HUES64 (cell line): Measurements from ENCODE around the gene OPCML.

Experiments
- H3K27ac ChIP-seq: 2 replicates; pipeline ENCODE4 v1.7.0; 2013; ENCODE audit warnings: low read depth, low read length, inconsistent platforms
- H3K27me3 ChIP-seq: 2 replicates; pipeline ENCODE4 v1.6.1; 2013; ENCODE audit warnings: mild to moderate bottlenecking, low read length; ENCODE audit not compliant: insufficient read depth
- H3K36me3 ChIP-seq: 2 replicates; pipeline ENCODE4 v1.6.1; 2013; ENCODE audit warnings: mild to moderate bottlenecking, low read length; ENCODE audit not compliant: insufficient read depth
- H3K4me1 ChIP-seq: 2 replicates; pipeline ENCODE4 v1.6.1; 2013; ENCODE audit warnings: mild to moderate bottlenecking, low read length, moderate library complexity; ENCODE audit not compliant: insufficient read depth
- H3K4me3 ChIP-seq: 2 replicates; pipeline ENCODE4 v1.5.1; 2013; ENCODE audit warnings: mild to moderate bottlenecking, low read length, moderate library complexity
- H3K9ac ChIP-seq: 2 replicates; pipeline ENCODE4 v1.6.1; 2013; ENCODE audit warnings: mild to moderate bottlenecking, low read depth, low read length
- H3K9me3 ChIP-seq: 2 replicates; pipeline ENCODE4 v1.6.1; 2013; ENCODE audit warnings: low read depth, low read length; ENCODE audit not compliant: insufficient read depth
- WGBS: fragments of 150-250, 120-280 bp; methylation state at CpG from one replicate; pipeline ENCODE4 v1.1.7; 2013; ENCODE audit warnings: missing lambda C conversion rate; 5-methylcytosine and 5-hydroxymethylcytosine counted together

OPCML gene

DNA sequence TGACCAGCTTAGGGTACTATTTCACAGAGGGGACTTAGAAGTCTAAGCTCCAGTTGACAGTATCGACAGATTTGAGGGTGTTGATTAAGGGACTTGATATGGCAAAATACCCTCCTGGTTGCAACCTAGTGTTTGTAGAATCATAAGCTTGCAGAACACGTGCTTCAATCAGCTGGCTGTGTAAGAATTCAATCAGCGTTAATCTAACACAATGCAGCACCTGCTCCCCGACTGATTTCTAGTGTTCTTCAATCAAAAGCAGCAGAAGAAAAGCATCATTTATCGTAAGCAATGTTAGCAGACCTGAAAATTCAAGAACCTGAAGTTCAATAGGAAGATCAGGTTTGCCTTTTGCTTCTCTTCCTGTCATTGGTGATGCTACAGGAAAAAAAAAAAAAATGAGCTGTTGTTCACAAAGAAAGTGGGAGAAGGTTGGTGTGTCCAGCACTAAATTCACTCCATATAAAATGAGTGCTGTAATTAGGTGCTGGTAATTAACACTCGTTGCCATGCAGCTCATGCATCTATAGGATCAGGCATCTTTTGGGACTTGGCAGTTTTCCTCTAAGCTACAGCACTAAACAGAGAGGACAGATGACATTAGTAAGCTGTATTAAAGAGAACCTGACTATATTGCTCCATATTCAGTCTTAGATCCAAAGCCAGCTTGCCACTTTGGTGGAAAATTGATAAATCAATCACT, 840.3 kb downstream of the OPCML start:
- H3K27ac ChIP-seq, result no peak overlapping the region
- 95% methylated on average over 6 of the region's 6 CpGs for WGBS

DNA sequence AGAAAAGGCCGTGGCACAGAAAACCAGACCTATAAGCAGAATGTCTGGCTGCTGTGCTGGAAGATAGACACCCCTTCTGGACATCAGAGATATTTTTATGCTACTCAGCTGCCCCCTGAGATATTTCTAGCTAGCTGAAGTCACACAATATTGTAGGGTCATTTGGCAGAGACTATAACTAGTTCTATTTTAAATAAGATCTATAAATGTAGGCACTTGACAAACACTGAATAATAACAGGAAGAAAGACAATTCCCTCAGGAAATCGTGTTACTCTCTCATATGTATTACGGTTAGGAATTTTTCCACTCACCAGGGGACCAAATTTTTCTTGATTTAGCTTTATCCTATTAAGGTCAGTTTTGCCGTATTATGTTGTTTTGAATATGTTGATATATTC, 845.4 kb downstream of the OPCML start:
- whole genome bisulfite sequencing, result 93% methylated on average over 4 of the region's 4 CpGs
- Histone ChIP-seq H3K9me3 (no peaks in the 10 kb centered on the region), H3K36me3 (no peaks in the 10 kb centered on the region), H3K4me1 (peaks cover 7% of the 10 kb centered on the region; the same call in 1 of the 2 replicates), H3K9ac (no peak overlapping the region), H3K27ac (no peak overlapping the region), H3K4me3 (no peak overlapping the region), H3K27me3 (no peaks in the 10 kb centered on the region)

More for the DNA sequence above, 840.3 kb downstream of the OPCML start:
- no peaks in the 10 kb centered on the region for H3K27me3 ChIP-seq
- H3K4me3 ChIP-seq, result no peak overlapping the region
- peaks cover 7% of the 10 kb centered on the region; the same call in 1 of the 2 replicates for H3K4me1 ChIP-seq
- H3K36me3 ChIP-seq, result no peaks in the 10 kb centered on the region
- no peaks in the 10 kb centered on the region for H3K9me3 ChIP-seq
- H3K9ac ChIP-seq, result no peak overlapping the region

DNA sequence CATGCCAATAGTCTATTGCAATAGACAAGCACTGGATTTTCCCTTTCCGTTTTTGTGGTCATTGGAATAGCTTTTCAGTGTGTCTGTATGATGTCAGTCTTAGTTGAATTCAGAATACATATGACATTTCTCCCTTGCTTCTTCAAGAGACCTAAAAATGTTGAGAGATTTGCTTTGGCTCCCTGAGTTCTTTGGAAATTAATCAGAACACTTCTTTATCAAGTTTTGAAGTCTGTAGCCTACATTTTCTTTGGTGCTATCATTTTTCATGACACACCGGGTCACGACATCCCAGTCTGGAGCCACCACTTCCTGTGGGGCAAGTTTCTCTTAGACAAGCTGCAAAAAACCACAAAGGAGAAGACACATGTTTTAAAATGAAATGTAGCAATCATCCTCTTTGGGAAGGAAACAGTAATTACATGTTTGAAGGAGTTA, 847.1 kb downstream of the OPCML start:
- H3K4me3 ChIP-seq, result no peak overlapping the region

DNA sequence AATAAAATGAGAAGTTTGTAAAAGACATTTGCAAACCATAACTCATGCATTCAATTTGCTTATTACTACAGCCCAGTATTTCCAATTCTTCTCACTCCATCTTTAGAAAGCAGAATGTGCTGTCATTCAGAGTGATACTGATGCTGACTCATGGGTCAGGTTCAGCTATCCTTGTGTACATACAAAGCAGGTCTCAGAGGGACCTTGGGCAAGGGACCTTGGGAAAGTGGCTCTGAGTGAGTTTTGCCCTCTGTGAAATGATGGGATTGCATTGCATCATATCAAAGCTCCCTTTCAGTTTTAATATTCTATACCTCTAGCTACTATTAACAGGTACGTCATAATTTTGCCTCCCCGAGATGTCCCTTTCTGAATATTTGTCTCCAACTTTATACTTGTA, 848.7 kb downstream of the OPCML start:
- 99% methylated on average over 2 of the region's 2 CpGs for WGBS
- Histone ChIP-seq H3K27me3 (no peaks in the 10 kb centered on the region), H3K4me3 (no peak overlapping the region), H3K36me3 (no peaks in the 10 kb centered on the region), H3K27ac (no peak overlapping the region), H3K9ac (no peak overlapping the region), H3K4me1 (peaks cover 7% of the 10 kb centered on the region; the same call in 1 of the 2 replicates), H3K9me3 (peaks cover under 1% of the 10 kb centered on the region)

More for the DNA sequence above, 847.1 kb downstream of the OPCML start:
- Histone ChIP-seq H3K9ac (no peak overlapping the region), H3K4me1 (peaks cover 7% of the 10 kb centered on the region; the same call in 1 of the 2 replicates), H3K27me3 (no peaks in the 10 kb centered on the region), H3K27ac (no peak overlapping the region), H3K36me3 (no peaks in the 10 kb centered on the region), H3K9me3 (no peaks in the 10 kb centered on the region)
- WGBS, result 95% methylated on average over 3 of the region's 3 CpGs

DNA sequence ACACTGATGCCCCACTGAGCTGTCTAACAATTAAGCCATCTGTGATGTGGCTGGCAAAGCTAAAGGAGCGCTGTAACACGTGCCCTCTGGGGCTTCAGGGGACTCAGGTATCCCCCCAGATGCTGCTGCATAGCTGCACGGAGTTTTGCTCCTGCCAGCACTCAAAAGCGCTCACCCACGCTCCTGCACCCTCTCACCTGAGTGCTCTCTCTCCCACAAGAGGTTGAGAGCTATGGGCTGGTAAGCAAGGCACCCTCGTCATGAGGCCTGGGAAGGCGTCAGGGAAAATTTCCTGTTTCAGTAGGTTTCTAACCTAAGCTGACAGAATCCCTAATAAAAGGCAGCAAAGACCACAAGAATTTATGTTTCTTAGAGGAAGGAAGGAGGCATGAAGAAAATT, 850.3 kb downstream of the OPCML start:
- H3K27me3 ChIP-seq, result no peaks in the 10 kb centered on the region
- H3K9ac ChIP-seq, result no peak overlapping the region
- no peak overlapping the region for H3K27ac ChIP-seq
- WGBS, result 90% methylated on average over 7 of the region's 7 CpGs
- H3K36me3 ChIP-seq, result no peaks in the 10 kb centered on the region
- H3K4me1 ChIP-seq, result no peaks in the 10 kb centered on the region
- H3K4me3 ChIP-seq, result no peak overlapping the region
- H3K9me3 ChIP-seq, result peaks cover 8% of the 10 kb centered on the region

DNA sequence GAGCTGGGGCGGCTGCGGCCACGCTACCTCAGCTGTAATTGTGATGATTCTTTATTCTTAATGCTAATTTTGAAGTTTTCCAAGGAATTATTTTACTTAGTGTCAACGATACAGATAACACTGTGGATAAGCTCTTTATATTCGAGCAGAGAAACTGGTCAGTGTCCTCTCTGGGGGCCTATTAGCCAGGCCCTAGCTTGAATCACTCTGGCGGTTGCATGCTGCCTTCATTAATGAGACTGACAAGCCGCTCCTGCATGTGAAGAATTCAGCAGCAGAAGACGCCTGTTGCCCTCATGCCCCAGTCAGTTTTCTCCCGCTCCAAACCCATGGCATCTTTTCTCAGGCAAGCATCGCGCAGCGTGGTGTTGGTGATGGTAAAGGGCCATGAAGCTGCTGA, 851.7 kb downstream of the OPCML start:
- Histone ChIP-seq H3K36me3 (no peaks in the 10 kb centered on the region), H3K4me1 (no peaks in the 10 kb centered on the region), H3K27ac (no peak overlapping the region), H3K27me3 (no peaks in the 10 kb centered on the region), H3K9me3 (peaks cover 8% of the 10 kb centered on the region), H3K9ac (no peak overlapping the region), H3K4me3 (no peak overlapping the region)
- 97% methylated on average over 12 of the region's 12 CpGs for WGBS

DNA sequence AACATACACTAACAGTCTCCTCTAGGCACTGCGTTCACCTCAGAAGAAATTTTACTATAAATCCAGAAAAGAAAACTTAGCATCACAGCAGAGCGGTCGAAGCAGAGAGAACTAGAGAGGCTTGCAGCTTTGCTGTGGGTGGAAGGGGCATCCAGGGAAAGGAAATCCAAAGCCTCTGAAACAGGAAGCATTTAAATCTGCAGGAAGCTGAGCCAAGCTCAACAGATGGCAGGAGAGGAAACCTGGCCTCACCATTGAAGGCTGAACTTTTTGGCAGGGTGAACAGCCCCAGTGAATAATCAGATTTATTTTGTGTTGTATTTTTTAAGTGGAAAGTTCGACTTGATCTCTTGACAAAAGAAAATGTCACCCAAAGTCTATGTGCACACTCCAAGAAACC, 858.1 kb downstream of the OPCML start:
- peaks cover 8% of the 10 kb centered on the region for H3K9me3 ChIP-seq
- H3K4me3 ChIP-seq, result no peak overlapping the region
- no peak overlapping the region for H3K27ac ChIP-seq

DNA sequence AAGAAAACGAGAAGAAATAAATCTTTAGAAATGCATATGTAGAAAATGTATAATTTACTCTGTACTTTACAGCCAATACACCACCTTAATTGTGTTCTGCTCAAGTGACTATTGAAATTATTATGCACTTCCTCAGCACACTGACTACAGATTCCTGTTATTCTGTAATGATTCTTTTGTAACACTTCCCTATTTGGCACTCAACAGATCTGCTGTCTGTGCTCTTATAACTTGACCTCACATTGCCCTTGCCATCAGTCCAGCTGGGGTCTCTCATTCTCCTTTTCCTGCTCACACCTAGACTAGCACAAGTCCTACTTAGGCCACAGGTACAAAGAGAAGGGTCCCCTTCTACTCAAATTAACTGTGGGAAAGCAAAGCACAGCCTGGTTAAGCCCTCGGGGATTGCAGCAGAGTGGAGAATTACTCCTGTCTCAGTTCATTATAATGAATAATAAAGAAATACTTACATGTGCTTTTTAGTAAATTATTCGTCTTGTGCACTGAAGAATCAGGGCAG, 860.4 kb downstream of the OPCML start:
- H3K4me1 ChIP-seq, result no peaks in the 10 kb centered on the region
- 90% methylated on average over 1 of the region's 3 CpGs for WGBS
- H3K9me3 ChIP-seq, result no peaks in the 10 kb centered on the region
- no peak overlapping the region for H3K27ac ChIP-seq
- H3K4me3 ChIP-seq, result no peak overlapping the region
- H3K36me3 ChIP-seq, result no peaks in the 10 kb centered on the region
- H3K9ac ChIP-seq, result no peak overlapping the region
- H3K27me3 ChIP-seq, result no peaks in the 10 kb centered on the region

More for the DNA sequence above, 858.1 kb downstream of the OPCML start:
- Histone ChIP-seq H3K36me3 (no peaks in the 10 kb centered on the region), H3K9ac (no peak overlapping the region), H3K4me1 (no peaks in the 10 kb centered on the region), H3K27me3 (no peaks in the 10 kb centered on the region)
- WGBS, result 85% methylated on average over 4 of the region's 4 CpGs

DNA sequence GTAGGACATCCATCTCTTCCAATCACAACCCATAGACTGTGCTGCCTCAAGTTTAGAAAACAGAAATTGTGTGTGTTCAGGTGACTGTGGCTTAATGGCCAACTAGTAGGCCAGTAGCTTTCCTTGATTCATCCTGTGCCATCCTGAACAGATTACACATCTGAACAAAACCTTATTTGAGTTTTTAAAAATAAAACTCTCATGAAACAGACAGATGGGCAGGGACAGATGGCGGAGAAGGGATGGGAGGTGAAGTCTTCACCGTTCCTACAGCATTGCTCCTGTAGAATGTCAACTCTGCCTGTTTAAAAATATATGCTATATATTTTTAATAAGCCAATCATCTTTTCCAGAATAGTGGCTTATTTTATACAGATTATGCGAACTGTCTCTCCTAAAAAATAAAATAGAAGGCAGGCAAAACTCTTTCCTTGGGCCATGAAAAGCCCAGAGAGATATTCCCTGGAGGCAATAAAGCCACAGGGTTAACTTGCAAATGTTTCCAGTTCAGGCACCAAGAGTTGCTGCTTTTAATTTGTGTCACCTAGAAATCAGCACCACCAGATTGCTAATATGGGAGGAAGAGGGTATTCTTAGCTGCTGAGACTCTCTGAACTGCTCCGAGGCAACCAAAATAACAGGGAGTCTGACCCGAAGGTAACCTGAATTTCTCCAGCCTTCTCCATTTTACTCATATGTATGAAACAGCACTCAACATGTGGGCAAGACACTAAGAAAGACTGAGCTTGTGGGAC, 861.2 kb downstream of the OPCML start:
- 94% methylated on average over 3 of the region's 5 CpGs for WGBS
- Histone ChIP-seq H3K27ac (no peak overlapping the region), H3K27me3 (no peaks in the 10 kb centered on the region), H3K9me3 (no peaks in the 10 kb centered on the region), H3K9ac (no peak overlapping the region), H3K4me1 (no peaks in the 10 kb centered on the region), H3K36me3 (no peaks in the 10 kb centered on the region), H3K4me3 (no peak overlapping the region)

DNA sequence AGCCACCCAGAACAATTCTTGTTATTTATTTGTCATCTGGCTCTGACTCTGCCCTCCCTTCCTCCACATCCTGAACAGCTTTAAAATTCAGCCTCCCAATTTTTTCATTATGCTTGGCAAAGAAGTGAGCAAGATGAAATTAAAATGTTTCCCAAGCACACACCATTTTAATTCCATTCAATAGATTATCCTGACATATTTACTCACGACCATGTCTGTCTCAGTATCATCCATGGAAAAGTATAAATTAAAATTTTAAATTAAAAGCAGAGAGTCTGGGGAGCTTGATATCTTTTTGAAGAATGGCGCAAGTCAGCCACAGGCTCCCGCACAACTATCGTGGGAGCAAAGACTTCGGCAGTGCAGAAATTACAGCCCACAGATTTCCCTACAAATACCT, 862.4 kb downstream of the OPCML start:
- Histone ChIP-seq H3K27ac (no peak overlapping the region), H3K9ac (no peak overlapping the region), H3K4me3 (no peak overlapping the region), H3K36me3 (no peaks in the 10 kb centered on the region), H3K27me3 (no peaks in the 10 kb centered on the region), H3K4me1 (no peaks in the 10 kb centered on the region), H3K9me3 (no peaks in the 10 kb centered on the region)
- WGBS, result 94% methylated on average over 5 of the region's 5 CpGs

DNA sequence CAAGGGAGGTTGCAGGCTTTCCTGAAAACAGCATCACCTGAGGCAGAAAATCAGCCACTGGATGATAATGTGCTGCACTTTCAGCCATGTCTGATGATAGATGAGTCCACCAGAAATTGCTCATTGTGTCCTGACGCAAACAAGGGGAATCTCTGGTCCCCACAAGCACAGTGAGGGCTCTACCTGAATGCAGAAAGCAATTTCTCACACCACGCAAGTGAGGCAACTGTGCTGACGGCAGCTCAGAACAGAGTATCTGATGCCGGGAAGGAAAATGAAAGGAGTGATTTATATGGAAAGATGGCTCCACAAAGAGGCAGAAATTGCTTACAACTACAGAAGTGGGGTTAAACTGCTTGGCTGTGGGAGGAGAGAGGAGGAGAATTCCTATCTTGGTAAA, 867.1 kb downstream of the OPCML start:
- Histone ChIP-seq H3K4me3 (no peak overlapping the region), H3K36me3 (no peaks in the 10 kb centered on the region), H3K27me3 (no peaks in the 10 kb centered on the region), H3K4me1 (no peaks in the 10 kb centered on the region), H3K9ac (no peak overlapping the region), H3K27ac (no peak overlapping the region), H3K9me3 (no peaks in the 10 kb centered on the region)
- 92% methylated on average over 4 of the region's 4 CpGs for WGBS
